Fibroblast of lung (primary cell): ENCODE measurements around the gene MGLL. TPM values are rescaled to one million over a fixed set of nuclear protein-coding genes. Genes with fewer than 3 reads are reported as not detected.
A peak's percentile ranks its signal among the peaks of the same experiment; 100 is the strongest.
"Not testable (repeated sequence)": the region's sequence is repeated elsewhere in the genome, so short reads cannot be mapped to it uniquely, and the experiment has no call there.

Experiments
- DNase-seq, 2 donors: peaks; one replicate each; pipeline versions ENCODE4 v3.0.0 to v3.0.0-alpha.2; 2010; ENCODE audit warnings: low read depth in 2 of 2
- H2AFZ ChIP-seq: 2 replicates; pipeline ENCODE4 v1.5.1; 2012; ENCODE audit warnings: low read length, control low read depth, inconsistent platforms
- H3K27ac ChIP-seq: 2 replicates; pipeline ENCODE4 v1.5.1; 2011; ENCODE audit warnings: low read length, control low read depth; ENCODE audit not compliant: insufficient read depth
- H3K27me3 ChIP-seq: 2 replicates; pipeline ENCODE4 v1.5.1; 2011; ENCODE audit warnings: mild to moderate bottlenecking, low read length; ENCODE audit not compliant: control insufficient read depth, insufficient read depth
- H3K36me3 ChIP-seq: 2 replicates; pipeline ENCODE4 v1.5.1; 2011; ENCODE audit warnings: low read length; ENCODE audit not compliant: control insufficient read depth, insufficient read depth
- H3K4me1 ChIP-seq: 2 replicates; pipeline ENCODE4 v1.5.1; 2011; ENCODE audit warnings: low read length; ENCODE audit not compliant: control insufficient read depth, insufficient read depth; ENCODE audit errors: extremely low read depth
- H3K4me2 ChIP-seq: 2 replicates; pipeline ENCODE4 v1.5.1; 2011; ENCODE audit warnings: low read length, control low read depth; ENCODE audit not compliant: insufficient read depth; ENCODE audit errors: extremely low read depth
- H3K4me3 ChIP-seq, 4 experiments: fragments of 200-600 bp in 1 of 4; sonication (generic) in 1 of 4; replicated peaks in 1 of 4; 2 replicates each; pipeline ENCODE4 v1.5.1; 2011 to 2016; ENCODE audit warnings: low read length in 4 of 4, low read depth in 3 of 4, mild to moderate bottlenecking in 3 of 4, control low read depth in 2 of 4, inconsistent platforms in 1 of 4, mixed read lengths in 1 of 4; ENCODE audit not compliant: insufficient read depth in 1 of 4; ENCODE audit errors: control extremely low read depth in 1 of 4
- H3K79me2 ChIP-seq: 2 replicates; pipeline ENCODE4 v1.5.1; 2012; ENCODE audit warnings: mild to moderate bottlenecking, low read length, inconsistent platforms; ENCODE audit not compliant: control insufficient read depth, insufficient read depth
- H3K9ac ChIP-seq: 2 replicates; pipeline ENCODE4 v1.5.1; 2011; ENCODE audit warnings: mild to moderate bottlenecking, low read length, control low read depth; ENCODE audit not compliant: insufficient read depth
- H3K9me3 ChIP-seq: 2 replicates; pipeline ENCODE4 v1.5.1; 2012; ENCODE audit warnings: low read depth, low read length; ENCODE audit not compliant: control insufficient read depth, insufficient read depth
- H4K20me1 ChIP-seq: 2 replicates; pipeline ENCODE4 v1.5.1; 2011; ENCODE audit warnings: low read length; ENCODE audit not compliant: control insufficient read depth, insufficient read depth; ENCODE audit errors: extremely low read depth
- CTCF ChIP-seq, 2 donors: IDR thresholded peaks in 1 of 2; conservative IDR thresholded peaks in 1 of 2; 1 replicate in 1 of 2; 2 replicates in 1 of 2; pipeline ENCODE4 v1.5.1; 2011 to 2012; ENCODE audit warnings: low read length in 2 of 2, control low read depth in 1 of 2, inconsistent platforms in 1 of 2, low read depth in 1 of 2, mild to moderate bottlenecking in 1 of 2
- EZH2 ChIP-seq: IDR thresholded peaks from 2 replicates; pipeline ENCODE4 v1.5.1; 2012; ENCODE audit warnings: low read length, control low read depth, mild to moderate bottlenecking; ENCODE audit errors: missing control alignments
- polyA plus RNA-seq, 2 donors: library from polyadenylated mRNA; depleted of rRNA in 1 of 2; stranded (reverse) in 1 of 2; unstranded in 1 of 2; fragments of >200 nt; gene quantifications; 2 replicates each; pipeline ENCODE4 v1.2.1, GENCODE V29; 2011 to 2012; ENCODE audit warnings: missing spikeins in 1 of 2
- total RNA-seq: library from RNA; depleted of rRNA; stranded (reverse); fragments of >200 nt; gene quantifications from 2 replicates; pipeline ENCODE4 v1.2.1, GENCODE V29; 2014

MGLL gene
- total and polyA plus RNA-seq, 2 donors (not counting 1 experiment from before 2014, with no cell fraction given) = 60.1 to 122 TPM

- H3K27ac ChIP-seq = no peak overlapping the region
Measured at GRCh38 chr3:127658234-127658633, 164.1 kb downstream of the MGLL start.

GRCh38 chr3:127656906-127657305 lies 165.4 kb downstream of the MGLL start:
- H3K27ac ChIP-seq = no peak overlapping the region
- no peak overlapping the region for H3K4me2 ChIP-seq
- H3K9ac ChIP-seq = no peak overlapping the region
- no peaks in the 10 kb centered on the region for H3K9me3 ChIP-seq
- TF ChIP-seq CTCF (conservative IDR thresholded peaks at IDR 0.05 in 1 of 2, IDR thresholded peaks at IDR 0.05 in 1 of 2; ENCODE audit: low read depth in 1 of 2, low read length in 2 of 2) = no peak
- no peak for TF ChIP-seq EZH2
- no peak for DNase-seq
- no peaks in the 10 kb centered on the region for H4K20me1 ChIP-seq
- H3K79me2 ChIP-seq = no peaks in the 10 kb centered on the region
- H3K36me3 ChIP-seq = no peaks in the 10 kb centered on the region
- H3K27me3 ChIP-seq = no peaks in the 10 kb centered on the region
- H3K4me3 ChIP-seq = no peak overlapping the region
- no peak overlapping the region for H2AFZ ChIP-seq
- H3K4me1 ChIP-seq = peaks cover 4% of the 10 kb centered on the region

More at GRCh38 chr3:127658234-127658633, 164.1 kb downstream of the MGLL start:
- Histone ChIP-seq H3K27me3 (no peaks in the 10 kb centered on the region), H3K9ac (no peak overlapping the region), H3K36me3 (no peaks in the 10 kb centered on the region), H3K4me3 (no peak overlapping the region), H2AFZ (no peak overlapping the region), H3K4me2 (no peak overlapping the region), H3K79me2 (no peaks in the 10 kb centered on the region), H3K4me1 (peaks cover 4% of the 10 kb centered on the region), H4K20me1 (no peaks in the 10 kb centered on the region), H3K9me3 (no peaks in the 10 kb centered on the region)
- TF ChIP-seq EZH2 = no peak
- no peak for TF ChIP-seq CTCF (conservative IDR thresholded peaks at IDR 0.05 in 1 of 2, IDR thresholded peaks at IDR 0.05 in 1 of 2; ENCODE audit: low read depth in 1 of 2, low read length in 2 of 2)
- DNase-seq = peak in 1 of 2 donors; percentile 6

GRCh38 chr3:127655641-127656040 lies 166.7 kb downstream of the MGLL start:
- H2AFZ ChIP-seq = no peak overlapping the region
- no peaks in the 10 kb centered on the region for H3K79me2 ChIP-seq
- H3K36me3 ChIP-seq = no peaks in the 10 kb centered on the region
- no peak overlapping the region for H3K4me3 ChIP-seq
- TF ChIP-seq EZH2 = no peak
- DNase-seq = peak; percentile 51 to 70
- H3K27ac ChIP-seq = no peak overlapping the region
- H4K20me1 ChIP-seq = no peaks in the 10 kb centered on the region
- H3K27me3 ChIP-seq = no peaks in the 10 kb centered on the region
- no peaks in the 10 kb centered on the region for H3K9me3 ChIP-seq
- peaks cover 4% of the 10 kb centered on the region for H3K4me1 ChIP-seq
- no peak overlapping the region for H3K4me2 ChIP-seq
- H3K9ac ChIP-seq = no peak overlapping the region

GRCh38 chr3:127654993-127655392 lies 167.3 kb downstream of the MGLL start:
- H3K9me3 ChIP-seq, H3K4me2 ChIP-seq, H3K4me3 ChIP-seq, H3K27me3 ChIP-seq, H3K79me2 ChIP-seq, H4K20me1 ChIP-seq, H2AFZ ChIP-seq, H3K9ac ChIP-seq, DNase-seq, H3K36me3 ChIP-seq, H3K4me1 ChIP-seq, H3K27ac ChIP-seq: not testable (repeated sequence)
